SU-DHL-6 (cell line): ENCODE results near the gene IRF2.
A peak's percentile ranks its signal among the peaks of the same experiment; 100 is the strongest.

Experiments used
- H2AFZ ChIP-seq: fragments of 200-600 bp; sonication (generic); 2 replicates; pipeline ENCODE4 v1.6.1; 2014; ENCODE audit warnings: low read depth, mild to moderate bottlenecking, moderate library complexity, mixed read lengths, antibody characterized with exemption, low read length; ENCODE audit not compliant: severe bottlenecking
- H3F3A ChIP-seq: fragments of 200-600 bp; shearing (Covaris generic); 2 replicates; pipeline ENCODE4 v1.6.0; 2016; ENCODE audit warnings: antibody characterized with exemption, mild to moderate bottlenecking; ENCODE audit not compliant: insufficient read depth
- H3K27ac ChIP-seq: fragments of 200-600 bp; sonication (generic); 2 replicates; pipeline ENCODE4 v1.5.1; 2016; ENCODE audit warnings: low read depth, mild to moderate bottlenecking, low read length, moderate library complexity, mixed read lengths
- H3K27me3 ChIP-seq: fragments of 200-600 bp; sonication (generic), shearing (Covaris generic); 2 replicates; pipeline ENCODE4 v1.6.0; 2014; ENCODE audit warnings: mild to moderate bottlenecking, low read length
- H3K36me3 ChIP-seq: fragments of 200-600 bp; sonication (generic); 2 replicates; pipeline ENCODE4 v1.6.1; 2014; ENCODE audit warnings: mild to moderate bottlenecking, low read length, mixed read lengths
- H3K4me2 ChIP-seq: fragments of 300-600, 200-600 bp; shearing (Covaris generic), sonication (generic); 2 replicates; pipeline ENCODE4 v1.6.0; 2014; ENCODE audit warnings: low read length, low read depth, mild to moderate bottlenecking; ENCODE audit not compliant: poor library complexity, severe bottlenecking
- H3K4me3 ChIP-seq: fragments of 200-600 bp; sonication (generic); 2 replicates; pipeline ENCODE4 v1.5.1; 2014; ENCODE audit warnings: antibody characterized with exemption, low read length, mild to moderate bottlenecking, mixed read lengths; ENCODE audit not compliant: insufficient read depth, poor library complexity, severe bottlenecking
- H3K79me2 ChIP-seq: fragments of 200-600 bp; sonication (generic); 2 replicates; pipeline ENCODE4 v1.6.1; 2014; ENCODE audit warnings: mild to moderate bottlenecking, low read length, moderate library complexity; ENCODE audit not compliant: insufficient read depth
- H3K9ac ChIP-seq: fragments of 200-600 bp; sonication (generic); 2 replicates; pipeline ENCODE4 v1.7.0; 2014; ENCODE audit warnings: mild to moderate bottlenecking, low read length
- H3K9me2 ChIP-seq: fragments of 200-600 bp; sonication (generic); replicated peaks from 2 replicates; pipeline ENCODE4 v1.6.1; 2014; ENCODE audit warnings: low read length; ENCODE audit not compliant: insufficient read depth
- H3K9me3 ChIP-seq: fragments of 200-600 bp; sonication (generic); 2 replicates; pipeline ENCODE4 v1.6.1; 2014; ENCODE audit warnings: low read length, mixed read lengths; ENCODE audit not compliant: insufficient read depth
- H4K20me1 ChIP-seq: fragments of 200-600 bp; sonication (generic); 2 replicates; pipeline ENCODE4 v1.6.1; 2014; ENCODE audit warnings: low read depth, mild to moderate bottlenecking, antibody characterized with exemption, low read length, moderate library complexity, mixed read lengths
- EZH2phosphoT487 ChIP-seq: fragments of 200-600 bp; sonication (generic), shearing (Covaris generic); conservative IDR thresholded peaks from 2 replicates; pipeline ENCODE4 v1.6.1; 2018; ENCODE audit warnings: mild to moderate bottlenecking, antibody characterized with exemption, low read length, moderate library complexity, mixed read lengths
- TF ChIP-seq, protein P1 (sequence below): fragments of 200-600 bp; sonication (generic); IDR thresholded peaks from one replicate; pipeline ENCODE4 v1.5.1; 2017; ENCODE audit warnings: antibody characterized with exemption, mild to moderate bottlenecking, low read length, moderate library complexity; ENCODE audit not compliant: insufficient read depth, poor library complexity, severe bottlenecking

Gene IRF2

DNA sequence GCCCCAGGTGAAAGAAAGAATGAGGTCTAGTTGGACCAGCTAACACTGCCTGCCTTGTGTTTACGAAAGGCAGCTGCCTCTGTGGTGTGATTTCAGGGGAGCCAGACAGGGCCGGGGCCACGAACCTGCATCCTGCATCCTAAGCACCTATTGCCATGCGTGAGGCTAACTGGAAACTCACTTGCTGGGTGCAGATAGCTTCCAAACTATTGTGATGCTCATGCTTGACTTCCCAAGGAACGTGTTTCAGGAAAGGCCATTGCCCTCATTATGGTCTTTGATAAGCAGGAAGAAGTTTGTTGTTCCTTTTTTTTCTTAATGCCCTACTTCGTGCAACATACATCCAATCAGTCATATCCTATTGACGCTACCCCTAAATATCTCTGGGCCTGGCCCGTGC is 2.3 kb upstream of the IRF2 start:
- no peak overlapping the region for H3K27ac ChIP-seq
- no peak overlapping the region for H3K4me3 ChIP-seq
- H3F3A ChIP-seq = peaks cover 12% of the 10 kb centered on the region
- H3K9me2 ChIP-seq = no peaks in the 10 kb centered on the region
- no peaks in the 10 kb centered on the region for H3K9me3 ChIP-seq
- H3K9ac ChIP-seq = no peak overlapping the region
- peaks cover 15% of the 10 kb centered on the region for H3K79me2 ChIP-seq
- TF ChIP-seq EZH2phosphoT487 = no peak
- TF ChIP-seq, protein P1, sequence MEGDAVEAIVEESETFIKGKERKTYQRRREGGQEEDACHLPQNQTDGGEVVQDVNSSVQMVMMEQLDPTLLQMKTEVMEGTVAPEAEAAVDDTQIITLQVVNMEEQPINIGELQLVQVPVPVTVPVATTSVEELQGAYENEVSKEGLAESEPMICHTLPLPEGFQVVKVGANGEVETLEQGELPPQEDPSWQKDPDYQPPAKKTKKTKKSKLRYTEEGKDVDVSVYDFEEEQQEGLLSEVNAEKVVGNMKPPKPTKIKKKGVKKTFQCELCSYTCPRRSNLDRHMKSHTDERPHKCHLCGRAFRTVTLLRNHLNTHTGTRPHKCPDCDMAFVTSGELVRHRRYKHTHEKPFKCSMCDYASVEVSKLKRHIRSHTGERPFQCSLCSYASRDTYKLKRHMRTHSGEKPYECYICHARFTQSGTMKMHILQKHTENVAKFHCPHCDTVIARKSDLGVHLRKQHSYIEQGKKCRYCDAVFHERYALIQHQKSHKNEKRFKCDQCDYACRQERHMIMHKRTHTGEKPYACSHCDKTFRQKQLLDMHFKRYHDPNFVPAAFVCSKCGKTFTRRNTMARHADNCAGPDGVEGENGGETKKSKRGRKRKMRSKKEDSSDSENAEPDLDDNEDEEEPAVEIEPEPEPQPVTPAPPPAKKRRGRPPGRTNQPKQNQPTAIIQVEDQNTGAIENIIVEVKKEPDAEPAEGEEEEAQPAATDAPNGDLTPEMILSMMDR = no peak
- peak overlapping the region; percentile 9 for H3K4me2 ChIP-seq
- no peaks in the 10 kb centered on the region for H3K36me3 ChIP-seq
- H3K27me3 ChIP-seq = no peaks in the 10 kb centered on the region
- no peaks in the 10 kb centered on the region for H4K20me1 ChIP-seq
- H2AFZ ChIP-seq = no peak overlapping the region

DNA sequence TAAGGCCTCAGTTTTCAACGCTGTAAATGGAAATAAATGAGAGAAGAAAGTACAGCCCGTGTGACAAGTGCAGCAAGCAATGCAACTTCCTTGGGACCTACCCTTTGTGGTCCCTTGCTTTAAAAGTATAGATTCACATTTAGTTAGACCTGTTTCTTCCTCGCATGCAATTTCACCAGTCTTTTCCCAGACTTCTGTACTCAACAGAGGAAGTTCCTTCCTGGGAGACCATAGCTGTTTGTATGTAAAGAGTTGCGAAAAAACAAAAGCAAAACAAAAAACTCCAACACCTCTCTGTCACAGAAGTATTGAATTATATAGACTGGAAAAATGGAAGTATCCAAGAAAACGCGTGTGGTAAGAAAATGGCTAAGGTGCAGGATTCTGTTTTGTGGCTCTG is 1.1 kb upstream of the IRF2 start:
- peaks cover 26% of the 10 kb centered on the region for H3K79me2 ChIP-seq
- H3K27ac ChIP-seq = peak overlapping the region; percentile 55; the same call in 1 of the 2 replicates
- H2AFZ ChIP-seq = no peak overlapping the region

DNA sequence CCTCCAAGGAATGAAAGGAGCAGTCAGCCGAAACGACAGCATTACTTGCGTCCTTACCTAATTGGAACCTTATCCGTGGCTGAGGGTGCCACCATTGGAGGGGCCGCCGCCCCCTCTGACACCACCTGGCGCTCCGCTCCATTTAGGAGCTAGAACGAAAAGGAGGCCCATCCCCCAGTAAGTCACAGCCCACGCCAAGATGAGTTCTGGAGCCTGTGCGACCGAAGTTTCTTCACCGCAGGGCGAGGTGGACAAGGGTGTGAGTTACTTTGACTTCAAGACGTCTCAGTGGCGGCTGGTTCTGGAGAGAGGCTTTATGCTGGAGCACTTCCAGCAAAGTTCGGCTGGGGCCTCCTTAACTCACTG is 729 bp upstream of the IRF2 start:
- Histone ChIP-seq H3F3A (peaks cover 23% of the 10 kb centered on the region), H3K9me2 (no peaks in the 10 kb centered on the region), H3K9me3 (no peaks in the 10 kb centered on the region), H2AFZ (peak overlapping the region; percentile 40), H3K27me3 (no peaks in the 10 kb centered on the region), H3K4me2 (peak overlapping the region; percentile 88), H3K36me3 (no peaks in the 10 kb centered on the region), H4K20me1 (no peaks in the 10 kb centered on the region), H3K27ac (peak overlapping the region; percentile 55), H3K79me2 (peaks cover 31% of the 10 kb centered on the region), H3K9ac (peak overlapping the region; percentile 80), H3K4me3 (peak overlapping the region; percentile 87)
- TF ChIP-seq EZH2phosphoT487 = no peak
- TF ChIP-seq, protein P1 = no peak

More for the DNA sequence above, 1.1 kb upstream of the IRF2 start:
- TF ChIP-seq, protein P1 = no peak
- TF ChIP-seq EZH2phosphoT487 = no peak
- Histone ChIP-seq H3K4me2 (peak overlapping the region; percentile 88), H3K27me3 (no peaks in the 10 kb centered on the region), H3K9me3 (no peaks in the 10 kb centered on the region), H3K9me2 (no peaks in the 10 kb centered on the region), H3K9ac (peak overlapping the region; percentile 80), H4K20me1 (no peaks in the 10 kb centered on the region), H3F3A (peaks cover 23% of the 10 kb centered on the region), H3K36me3 (no peaks in the 10 kb centered on the region), H3K4me3 (peak overlapping the region; percentile 87)
